HG02759 (cell line): ENCODE measurements around the gene MRTFA.
"Not testable (repeated sequence)": the region's sequence is repeated elsewhere in the genome, so short reads cannot be mapped to it uniquely, and the experiment has no call there.

ENCODE experiments used
- ATAC-seq: cut with Tn5 transposase; IDR thresholded peaks from one replicate; pipeline ENCODE4 v1.9.1; 2021; ENCODE audit warnings: mild to moderate bottlenecking, moderate library complexity; ENCODE audit not compliant: unreplicated experiment

MRTFA gene

GRCh38 chr22:40403651-40404050 lies 232.9 kb downstream of the MRTFA start:
- ATAC-seq, result no peak

- no peak for ATAC-seq
These were observed 233.4 kb downstream of the MRTFA start for GRCh38 chr22:40403141-40403540.

GRCh38 chr22:40401981-40402406 lies 234.5 kb downstream of the MRTFA start:
- no peak for ATAC-seq

- no peak for ATAC-seq
These were observed 235.0 kb downstream of the MRTFA start for GRCh38 chr22:40401532-40401931.

- no peak for ATAC-seq
These were observed 236.4 kb downstream of the MRTFA start for GRCh38 chr22:40400159-40400558.

- no peak for ATAC-seq
These were observed 236.9 kb downstream of the MRTFA start for GRCh38 chr22:40399621-40400020.

GRCh38 chr22:40397396-40397795 lies 239.1 kb downstream of the MRTFA start:
- ATAC-seq, result no peak

GRCh38 chr22:40396882-40397281 lies 239.6 kb downstream of the MRTFA start:
- no peak for ATAC-seq

GRCh38 chr22:40395607-40396006 lies 240.9 kb downstream of the MRTFA start:
- no peak for ATAC-seq

- no peak for ATAC-seq
These were observed 241.9 kb downstream of the MRTFA start for GRCh38 chr22:40394607-40395006.

- no peak for ATAC-seq
These were observed 243.9 kb downstream of the MRTFA start for GRCh38 chr22:40392618-40393017.

- ATAC-seq, result no peak
These were observed 245.1 kb downstream of the MRTFA start for GRCh38 chr22:40391417-40391816.

- ATAC-seq, result no peak
These were observed 248.3 kb downstream of the MRTFA start for GRCh38 chr22:40388231-40388630.

GRCh38 chr22:40387746-40388145 lies 248.8 kb downstream of the MRTFA start:
- ATAC-seq, result no peak

- ATAC-seq, result peak; percentile 55
These were observed 251.3 kb downstream of the MRTFA start for GRCh38 chr22:40385036-40385782.

GRCh38 chr22:40383905-40384304 lies 252.6 kb downstream of the MRTFA start:
- no peak for ATAC-seq

GRCh38 chr22:40381461-40381860 lies 255.1 kb downstream of the MRTFA start:
- no peak for ATAC-seq

GRCh38 chr22:40378448-40378847 lies 258.1 kb downstream of the MRTFA start:
- not testable (repeated sequence) for ATAC-seq

- ATAC-seq, result no peak
These were observed 258.6 kb downstream of the MRTFA start for GRCh38 chr22:40377931-40378330.

- no peak for ATAC-seq
These were observed 260.4 kb downstream of the MRTFA start for GRCh38 chr22:40376149-40376548.

- no peak for ATAC-seq
These were observed 262.0 kb downstream of the MRTFA start for GRCh38 chr22:40374567-40374966.

GRCh38 chr22:40368836-40369235 lies 267.7 kb downstream of the MRTFA start:
- ATAC-seq, result no peak

- ATAC-seq, result no peak
These were observed 268.5 kb downstream of the MRTFA start for GRCh38 chr22:40368016-40368415.
